ENCODE results near the gene SLC25A22. TPM values are rescaled to one million over a fixed set of nuclear protein-coding genes. Genes with fewer than 3 reads are reported as not detected.

SLC25A22 gene
- total and polyA plus RNA-seq, 9 of the 15 experiments (the other 6 are each of a cell fraction or from before 2014, with no cell fraction given): 0.41 to 55.4 (median 11.4) TPM

GRCh38 chr11:834371-835316, 36.6 kb upstream of the SLC25A22 start:
- peaks cover 49% of the 10 kb centered on the region; the same call in 2 of the 3 replicates for H3K36me3 ChIP-seq (ENCODE audit: control insufficient read depth, insufficient read depth, low read length)
- peaks cover 7% of the 10 kb centered on the region for H4K20me1 ChIP-seq (replicated peaks; ENCODE audit: control insufficient read depth, insufficient read depth, low read length)
- DNase-seq (ENCODE audit: extremely low read depth in 1 of 4, low spot score in 3 of 4): no peak
- peaks cover 21 to 90% of the 10 kb centered on the region in 2 experiments; a peak in 4 of 5 replicates for H3K4me1 ChIP-seq (replicated peaks in 1 of 2; ENCODE audit: control insufficient read depth in 2 of 2, insufficient read depth in 2 of 2, low read length in 2 of 2)
- FAIRE-seq: no peak
- ATAC-seq: no peak
- H2AFZ ChIP-seq (ENCODE audit: low read depth, low read length): no peak overlapping the region
- intact Hi-C loops (cut with micrococcal nuclease) (no loop called here), in situ Hi-C loops (cut with MboI) (no loop called here)
- H3K9me1 ChIP-seq (ENCODE audit: control insufficient read depth, insufficient read depth, low read length): peaks cover 2% of the 10 kb centered on the region
- TF ChIP-seq POLR2G (IDR thresholded peaks at IDR 0.05; ENCODE audit: low read depth, low read length): peak; percentile 71
- 0 out of 2 replicates have a peak, but pooled peaks have one; percentile 4 for TF ChIP-seq HDGF (IDR thresholded peaks at IDR 0.05)
- no peak for TF ChIP-seq PRDM10 (IDR thresholded peaks at IDR 0.05; ENCODE audit: partially characterized antibody)
- peak; percentile 63 for TF ChIP-seq RBFOX2 (IDR thresholded peaks at IDR 0.05; ENCODE audit: low read depth, low read length)
- peak; percentile 92 for TF ChIP-seq ZBTB33 (CRISPR knock-in tag; IDR thresholded peaks at IDR 0.05)
- TF ChIP-seq CBFB (CRISPR knock-in tag; IDR thresholded peaks at IDR 0.05): no peak
- TF ChIP-seq ZNF699 (CRISPR knock-in tag; IDR thresholded peaks at IDR 0.05; ENCODE audit: insufficient replicate concordance): no peak
- TF ChIP-seq DPF2 (IDR thresholded peaks at IDR 0.05): 0 out of 2 replicates have a peak, but pooled peaks have one; percentile 4
- no peak for TF ChIP-seq GABPA (tag; conservative IDR thresholded peaks at IDR 0.05; ENCODE audit: low read depth)
- peak; percentile 55 for TF ChIP-seq ZNF121 (CRISPR knock-in tag; conservative IDR thresholded peaks at IDR 0.05)
- no peak for TF ChIP-seq L3MBTL2 (IDR thresholded peaks at IDR 0.05)
- CTCF ChIA-PET (ENCODE audit: low intra/inter-chr PET ratio): no interaction called here
- peak overlapping the region; percentile 56; the same call in 1 of the 3 replicates for H3K27ac ChIP-seq (ENCODE audit: extremely low read depth, low read depth, low read length)
- peak overlapping the region in 1 of 2 experiments; percentile 88; a peak in 2 of 4 replicates for H3K9ac ChIP-seq (ENCODE audit: insufficient read depth in 1 of 2, low read depth in 2 of 2, low read length in 2 of 2)
- BruUV-seq (replicated peaks): TSS peak; percentile 64
- H3K4me2 ChIP-seq (ENCODE audit: insufficient read depth, low read length): peak overlapping the region; percentile 85
- H3K9me3 ChIP-seq (replicated peaks; ENCODE audit: control insufficient read depth, insufficient read depth, low read depth, low read length): no peaks in the 10 kb centered on the region
- peaks cover 57% of the 10 kb centered on the region for H3K79me2 ChIP-seq (ENCODE audit: control insufficient read depth, insufficient read depth, low read length)
- 75% methylated on average over 25 of the region's 31 CpGs for WGBS (ENCODE audit: insufficient coverage, low coverage, missing lambda C conversion rate)
- peak overlapping the region; percentile 87; the same call in 1 of the 2 replicates for H3K4me3 ChIP-seq
- POLR2A ChIA-PET: interaction anchor here (0.7 to 2.2 kb wide), 8 partner anchors 8 to 80 kb away, joined by 3 to 20 read pairs (median 3); partner anchors contain the start of genes PNPLA2, POLR2L and TSPAN4
- H3K27me3 ChIP-seq (ENCODE audit: control insufficient read depth in 2 of 2, insufficient read depth in 2 of 2, low read length in 2 of 2): no peaks in the 10 kb centered on the region

Data from K562 (cell line).